GM12891 (cell line): ENCODE measurements around the gene SMIM24.

Experiments used
- POLR2A ChIP-seq: IDR thresholded peaks from 2 replicates; pipeline ENCODE4 v1.6.1; 2011; ENCODE audit warnings: low read depth, low read length, control low read depth
- POLR2AphosphoS5 ChIP-seq: IDR thresholded peaks from 2 replicates; pipeline ENCODE4 v1.6.1; 2011; ENCODE audit warnings: low read depth, low read length, control low read depth
- TAF1 ChIP-seq: IDR thresholded peaks from 2 replicates; pipeline ENCODE4 v1.6.1; 2011; ENCODE audit warnings: low read depth, low read length, control low read depth

DNA sequence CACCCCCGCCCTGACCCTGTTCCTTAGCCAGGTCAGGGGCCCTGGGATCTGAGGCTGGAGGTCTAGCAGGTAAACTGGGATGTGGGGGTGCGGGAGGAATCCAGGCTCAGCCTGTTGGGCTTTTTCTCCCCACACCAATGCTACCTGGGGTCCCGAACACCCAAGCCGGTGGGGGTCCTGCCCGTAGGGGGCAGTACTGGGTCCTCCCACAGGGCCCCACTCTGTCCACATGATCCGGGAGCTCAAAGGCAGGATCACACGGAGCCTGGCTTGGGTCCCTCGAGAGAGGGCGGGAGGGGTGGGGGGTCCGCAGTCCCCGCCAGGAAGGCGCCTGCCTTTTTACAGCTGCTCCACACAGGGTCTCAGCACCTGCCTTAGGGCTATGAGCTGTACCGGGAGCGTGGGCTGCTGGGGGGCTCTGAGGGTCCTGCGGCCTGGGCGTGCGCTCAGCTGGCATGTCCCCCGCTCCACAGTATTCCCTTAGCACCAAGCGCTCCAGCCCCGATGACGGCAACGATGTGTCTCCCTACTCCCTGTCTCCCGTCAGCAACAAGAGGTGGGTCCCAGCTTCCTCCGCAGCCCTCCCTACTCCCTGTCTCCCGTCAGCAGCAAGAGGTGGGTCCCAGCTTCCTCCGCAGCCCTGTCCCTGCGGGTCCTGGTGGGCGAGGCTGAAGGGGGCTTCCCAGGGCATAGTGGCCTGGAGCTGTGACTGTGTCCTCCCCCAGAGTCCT is 46.3 kb upstream of the SMIM24 start:
- TF ChIP-seq POLR2AphosphoS5 = no peak
- no peak for TF ChIP-seq POLR2A
- TF ChIP-seq TAF1 = no peak
